ENCODE data around the gene CCDC172. TPM values are rescaled to one million over a fixed set of nuclear protein-coding genes. Genes with fewer than 3 reads are reported as not detected.
"Not testable (repeated sequence)": the region's sequence is repeated elsewhere in the genome, so short reads cannot be mapped to it uniquely, and the experiment has no call there.

Gene CCDC172
- total RNA-seq, 4 donors from 2014 or later = not detected

DNA sequence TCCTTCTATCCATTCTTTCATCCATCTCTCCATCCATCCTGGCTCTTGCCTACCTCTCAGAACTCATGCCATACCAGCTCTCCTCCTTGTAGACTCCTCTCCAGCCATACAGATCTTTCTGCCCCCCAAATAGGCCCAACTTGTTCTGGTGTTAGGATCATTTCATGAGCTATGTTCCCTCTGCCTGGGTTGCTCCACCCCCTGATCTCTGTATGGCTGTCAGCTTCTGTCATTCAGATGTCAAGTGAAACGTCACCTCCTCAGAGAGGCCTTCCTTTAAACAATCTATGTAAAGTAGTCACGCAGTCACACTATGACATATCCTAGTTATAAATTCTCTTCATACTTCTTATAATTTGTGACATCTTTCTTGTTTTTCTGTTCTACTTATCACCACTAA, 61.1 kb downstream of the CCDC172 start:
- TF ChIP-seq, protein P1, sequence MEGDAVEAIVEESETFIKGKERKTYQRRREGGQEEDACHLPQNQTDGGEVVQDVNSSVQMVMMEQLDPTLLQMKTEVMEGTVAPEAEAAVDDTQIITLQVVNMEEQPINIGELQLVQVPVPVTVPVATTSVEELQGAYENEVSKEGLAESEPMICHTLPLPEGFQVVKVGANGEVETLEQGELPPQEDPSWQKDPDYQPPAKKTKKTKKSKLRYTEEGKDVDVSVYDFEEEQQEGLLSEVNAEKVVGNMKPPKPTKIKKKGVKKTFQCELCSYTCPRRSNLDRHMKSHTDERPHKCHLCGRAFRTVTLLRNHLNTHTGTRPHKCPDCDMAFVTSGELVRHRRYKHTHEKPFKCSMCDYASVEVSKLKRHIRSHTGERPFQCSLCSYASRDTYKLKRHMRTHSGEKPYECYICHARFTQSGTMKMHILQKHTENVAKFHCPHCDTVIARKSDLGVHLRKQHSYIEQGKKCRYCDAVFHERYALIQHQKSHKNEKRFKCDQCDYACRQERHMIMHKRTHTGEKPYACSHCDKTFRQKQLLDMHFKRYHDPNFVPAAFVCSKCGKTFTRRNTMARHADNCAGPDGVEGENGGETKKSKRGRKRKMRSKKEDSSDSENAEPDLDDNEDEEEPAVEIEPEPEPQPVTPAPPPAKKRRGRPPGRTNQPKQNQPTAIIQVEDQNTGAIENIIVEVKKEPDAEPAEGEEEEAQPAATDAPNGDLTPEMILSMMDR (IDR thresholded peaks at IDR 0.05) = no peak
- TF ChIP-seq POLR2A (IDR thresholded peaks at IDR 0.05) = no peak
- intact Hi-C loops (cut with DNase I; ENCODE audit: low total_unique reads) = no loop called here
- H3K9me3 ChIP-seq = no peaks in the 10 kb centered on the region

DNA sequence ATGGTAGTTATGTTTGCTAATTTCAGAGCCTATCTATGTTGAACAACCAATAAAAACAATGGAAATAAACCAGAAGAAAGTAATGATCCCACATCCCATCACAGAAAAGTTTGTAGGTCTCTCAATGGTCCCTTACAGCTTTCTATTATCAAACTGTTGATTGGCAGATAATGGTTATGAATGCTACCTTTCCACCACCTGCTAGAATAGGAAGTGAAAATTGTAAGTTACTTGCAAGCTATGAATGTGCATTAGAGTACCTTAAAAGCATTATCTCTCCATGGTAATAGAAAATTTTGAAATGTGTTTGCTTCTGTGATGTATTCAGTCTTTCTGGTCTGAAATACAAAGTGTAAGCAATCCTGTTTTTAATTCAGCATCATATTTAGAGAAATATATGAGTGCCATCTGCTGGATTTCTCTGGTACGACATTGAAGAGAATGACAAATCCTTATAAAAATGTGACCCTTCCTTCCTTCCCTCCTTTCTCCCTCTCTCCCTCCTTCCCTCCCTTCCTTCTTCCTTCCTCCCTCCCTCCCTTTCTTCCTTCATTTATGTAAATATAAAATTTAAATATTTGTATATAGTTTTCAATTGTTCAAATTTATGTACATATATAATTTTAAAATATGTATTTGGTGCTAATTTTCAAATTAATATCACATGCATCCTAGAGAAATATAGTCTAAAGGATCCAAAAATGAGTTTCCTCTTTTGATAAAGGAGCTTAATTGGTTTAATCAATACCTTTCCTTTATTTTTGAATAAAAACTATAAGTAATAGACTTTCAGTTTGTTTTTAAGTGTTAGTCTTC, 62.0 kb downstream of the CCDC172 start:
- no peaks in the 10 kb centered on the region for H3K27me3 ChIP-seq
- H3K36me3 ChIP-seq = no peaks in the 10 kb centered on the region
- H3K27ac ChIP-seq = no peak overlapping the region
- DNase-seq = no peak
- TF ChIP-seq, protein P1 (IDR thresholded peaks at IDR 0.05) = peak; percentile 39 to 50 (median 46)
- no peak for TF ChIP-seq POLR2A (IDR thresholded peaks at IDR 0.05)
- no peaks in the 10 kb centered on the region for H3K9me3 ChIP-seq
- intact Hi-C loops (cut with DNase I; ENCODE audit: low total_unique reads) = no loop called here
- no peaks in the 10 kb centered on the region for H3K4me1 ChIP-seq
- H3K4me3 ChIP-seq = no peak overlapping the region

More for the DNA sequence above, 61.1 kb downstream of the CCDC172 start:
- H3K27me3 ChIP-seq = no peaks in the 10 kb centered on the region
- no peak for DNase-seq
- H3K4me1 ChIP-seq = no peaks in the 10 kb centered on the region
- no peak overlapping the region for H3K4me3 ChIP-seq
- no peaks in the 10 kb centered on the region for H3K36me3 ChIP-seq
- H3K27ac ChIP-seq = no peak overlapping the region

DNA sequence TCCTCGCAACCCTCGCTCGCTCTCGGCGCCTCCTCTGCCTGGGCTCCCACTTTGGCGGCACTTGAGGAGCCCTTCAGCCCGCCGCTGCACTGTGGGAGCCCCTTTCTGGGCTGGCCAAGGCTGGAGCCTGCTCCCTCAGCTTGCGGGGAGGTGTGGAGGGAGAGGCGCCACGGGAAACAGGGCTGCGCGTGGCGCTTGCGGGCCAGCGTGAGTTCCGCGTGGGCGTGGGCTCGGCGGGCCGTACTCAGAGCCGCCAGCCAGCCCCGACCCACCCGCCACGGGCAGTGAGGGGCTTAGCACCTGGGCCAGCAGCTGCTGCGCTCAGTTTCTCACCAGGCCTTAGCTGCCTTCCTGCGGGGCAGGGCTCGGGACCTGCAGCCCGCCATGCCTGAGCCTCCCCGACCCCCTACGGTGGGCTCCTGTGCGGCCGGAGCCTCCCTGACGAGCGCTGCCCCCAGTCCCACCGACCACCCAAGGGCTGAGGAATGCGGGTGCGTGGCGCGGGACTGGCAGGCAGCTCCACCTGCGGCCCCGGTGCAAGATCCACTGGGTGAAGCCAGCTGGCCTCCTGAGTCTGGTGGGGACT, 69.1 kb downstream of the CCDC172 start:
- H3K4me3 ChIP-seq; DNase-seq; H3K36me3 ChIP-seq; intact Hi-C loops (cut with DNase I; ENCODE audit: low total_unique reads); H3K4me1 ChIP-seq; H3K9me3 ChIP-seq; H3K27ac ChIP-seq; H3K27me3 ChIP-seq: not testable (repeated sequence)

DNA sequence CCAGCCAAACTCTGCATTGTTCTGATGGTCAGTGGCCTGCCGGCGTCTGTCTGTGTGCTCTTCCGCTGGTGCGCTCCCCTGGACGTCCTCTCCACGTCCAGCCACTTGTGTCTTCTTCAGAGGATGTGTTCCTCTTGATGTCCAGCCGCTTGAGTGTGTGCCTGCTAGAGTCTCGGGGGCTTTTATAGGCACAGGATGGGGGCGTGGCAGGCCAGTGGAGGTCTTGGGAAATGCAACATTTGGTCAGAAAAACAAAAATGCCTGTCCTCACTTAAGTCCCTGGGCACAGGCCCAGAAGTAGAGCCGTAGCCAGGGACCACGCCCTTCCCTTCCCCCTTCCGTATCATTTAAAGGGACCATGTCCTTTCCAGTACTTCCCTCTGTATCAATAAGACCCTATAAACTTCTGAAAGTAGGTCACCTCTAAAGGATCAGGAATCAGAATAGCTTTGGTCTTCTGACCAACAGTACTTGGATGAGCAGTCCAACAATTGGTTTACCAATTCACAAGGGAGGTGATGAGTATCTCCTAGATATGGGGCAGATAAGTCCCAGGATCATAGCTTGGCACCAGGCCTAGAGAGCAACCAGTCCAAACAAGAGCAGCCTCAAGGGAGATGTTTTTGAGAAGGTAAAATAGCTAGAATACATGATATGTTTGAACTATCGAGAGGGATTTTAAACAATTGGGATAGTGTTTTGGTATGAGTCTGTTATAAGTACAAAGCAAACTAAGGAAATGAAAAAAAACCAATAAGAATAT, 71.2 kb downstream of the CCDC172 start:
- H3K27me3 ChIP-seq = no peaks in the 10 kb centered on the region
- intact Hi-C loops (cut with DNase I; ENCODE audit: low total_unique reads) = no loop called here
- no peaks in the 10 kb centered on the region for H3K36me3 ChIP-seq
- no peak overlapping the region for H3K27ac ChIP-seq
- H3K9me3 ChIP-seq = no peaks in the 10 kb centered on the region
- H3K4me1 ChIP-seq = no peaks in the 10 kb centered on the region
- DNase-seq = no peak
- TF ChIP-seq, protein P1 (IDR thresholded peaks at IDR 0.05) = no peak
- no peak for TF ChIP-seq POLR2A (IDR thresholded peaks at IDR 0.05)
- no peak overlapping the region for H3K4me3 ChIP-seq

DNA sequence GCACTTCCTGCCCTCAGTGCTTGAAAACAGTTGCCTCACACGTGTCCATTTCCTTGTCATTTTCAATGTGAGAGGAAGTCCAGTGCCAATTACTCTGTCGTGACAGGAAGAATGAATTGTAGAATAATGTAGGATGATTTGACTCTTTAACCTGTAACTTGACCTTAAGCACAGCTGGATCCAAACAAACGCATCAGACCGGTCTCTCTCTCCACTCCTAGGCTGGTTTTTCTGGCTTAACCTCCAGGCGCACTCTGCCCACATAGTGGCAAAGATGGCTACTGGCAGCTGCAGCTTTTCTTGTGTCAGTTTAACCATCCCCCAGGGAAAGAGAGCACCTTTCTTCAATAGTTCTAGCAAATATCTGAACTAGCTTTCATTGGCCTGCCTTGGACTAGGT, 74.0 kb downstream of the CCDC172 start:
- H3K9me3 ChIP-seq = no peaks in the 10 kb centered on the region
- DNase-seq = no peak
- H3K27ac ChIP-seq = no peak overlapping the region
- intact Hi-C loops (cut with DNase I; ENCODE audit: low total_unique reads) = no loop called here
- no peak overlapping the region for H3K4me3 ChIP-seq
- no peaks in the 10 kb centered on the region for H3K36me3 ChIP-seq
- TF ChIP-seq, protein P1 (IDR thresholded peaks at IDR 0.05) = no peak
- no peak for TF ChIP-seq POLR2A (IDR thresholded peaks at IDR 0.05)
- no peaks in the 10 kb centered on the region for H3K4me1 ChIP-seq
- H3K27me3 ChIP-seq = no peaks in the 10 kb centered on the region

All from uterus (tissue), 4 donors.